HG03571 (cell line): Measurements from ENCODE around the gene ATG7.
"Not testable (repeated sequence)": the region's sequence is repeated elsewhere in the genome, so short reads cannot be mapped to it uniquely, and the experiment has no call there.

Experiments
- ATAC-seq: cut with Tn5 transposase; IDR thresholded peaks from one replicate; pipeline ENCODE4 v1.9.1; 2021; ENCODE audit not compliant: unreplicated experiment

The ATG7 gene

GRCh38 chr3:11420066-11420465 is 147.9 kb downstream of the ATG7 start:
- no peak for ATAC-seq

- ATAC-seq, result no peak
These were observed 150.1 kb downstream of the ATG7 start for GRCh38 chr3:11422291-11422690.

- no peak for ATAC-seq
These were observed 151.7 kb downstream of the ATG7 start for GRCh38 chr3:11423868-11424267.

- no peak for ATAC-seq
These were observed 152.1 kb downstream of the ATG7 start for GRCh38 chr3:11424277-11424676.

- no peak for ATAC-seq
These were observed 158.0 kb downstream of the ATG7 start for GRCh38 chr3:11430207-11430606.

GRCh38 chr3:11430624-11431023 is 158.4 kb downstream of the ATG7 start:
- no peak for ATAC-seq

- ATAC-seq, result no peak
These were observed 159.1 kb downstream of the ATG7 start for GRCh38 chr3:11431319-11431718.

GRCh38 chr3:11434017-11434526 is 161.9 kb downstream of the ATG7 start:
- no peak for ATAC-seq

GRCh38 chr3:11434563-11435096 is 162.4 kb downstream of the ATG7 start:
- no peak for ATAC-seq

- no peak for ATAC-seq
These were observed 163.4 kb downstream of the ATG7 start for GRCh38 chr3:11435440-11436165.

- ATAC-seq, result no peak
These were observed 164.6 kb downstream of the ATG7 start for GRCh38 chr3:11436775-11437174.

GRCh38 chr3:11437506-11437905 is 165.3 kb downstream of the ATG7 start:
- no peak for ATAC-seq

- no peak for ATAC-seq
These were observed 166.4 kb downstream of the ATG7 start for GRCh38 chr3:11438646-11439045.

GRCh38 chr3:11441346-11441745 is 169.1 kb downstream of the ATG7 start:
- ATAC-seq, result not testable (repeated sequence)

- no peak for ATAC-seq
These were observed 172.2 kb downstream of the ATG7 start for GRCh38 chr3:11444404-11444803.

- ATAC-seq, result not testable (repeated sequence)
These were observed 173.0 kb downstream of the ATG7 start for GRCh38 chr3:11445193-11445592.

GRCh38 chr3:11445883-11446282 is 173.7 kb downstream of the ATG7 start:
- no peak for ATAC-seq

GRCh38 chr3:11447584-11448200 is 175.5 kb downstream of the ATG7 start:
- ATAC-seq, result no peak

GRCh38 chr3:11450015-11450414 is 177.8 kb downstream of the ATG7 start:
- no peak for ATAC-seq

GRCh38 chr3:11452312-11452711 is 180.1 kb downstream of the ATG7 start:
- ATAC-seq, result no peak

GRCh38 chr3:11452885-11453847 is 181.0 kb downstream of the ATG7 start:
- no peak for ATAC-seq
